Measurements from ENCODE around the gene KRTAP2-4.
"Not testable (repeated sequence)": the region's sequence is repeated elsewhere in the genome, so short reads cannot be mapped to it uniquely, and the experiment has no call there.

The KRTAP2-4 gene

GRCh38 chr17:41046735-41047465 is 18.8 kb downstream of the KRTAP2-4 start, which contains the start of gene KRTAP2-1:
TSS of gene KRTAP2-1 (minus strand) at chr17:41047316. CDS start at chr17:41047267, 49 bp downstream.
- in situ Hi-C loops (cut with MboI; ENCODE audit: low pct_unique_long_range_greater_than_20kb, low sequenced_read_pairs); DNase-seq: not testable (repeated sequence)

GRCh38 chr17:41042953-41043352 is 22.7 kb downstream of the KRTAP2-4 start:
- in situ Hi-C loops (cut with MboI; ENCODE audit: low pct_unique_long_range_greater_than_20kb, low sequenced_read_pairs) = no loop called here
- DNase-seq = no peak

DNA sequence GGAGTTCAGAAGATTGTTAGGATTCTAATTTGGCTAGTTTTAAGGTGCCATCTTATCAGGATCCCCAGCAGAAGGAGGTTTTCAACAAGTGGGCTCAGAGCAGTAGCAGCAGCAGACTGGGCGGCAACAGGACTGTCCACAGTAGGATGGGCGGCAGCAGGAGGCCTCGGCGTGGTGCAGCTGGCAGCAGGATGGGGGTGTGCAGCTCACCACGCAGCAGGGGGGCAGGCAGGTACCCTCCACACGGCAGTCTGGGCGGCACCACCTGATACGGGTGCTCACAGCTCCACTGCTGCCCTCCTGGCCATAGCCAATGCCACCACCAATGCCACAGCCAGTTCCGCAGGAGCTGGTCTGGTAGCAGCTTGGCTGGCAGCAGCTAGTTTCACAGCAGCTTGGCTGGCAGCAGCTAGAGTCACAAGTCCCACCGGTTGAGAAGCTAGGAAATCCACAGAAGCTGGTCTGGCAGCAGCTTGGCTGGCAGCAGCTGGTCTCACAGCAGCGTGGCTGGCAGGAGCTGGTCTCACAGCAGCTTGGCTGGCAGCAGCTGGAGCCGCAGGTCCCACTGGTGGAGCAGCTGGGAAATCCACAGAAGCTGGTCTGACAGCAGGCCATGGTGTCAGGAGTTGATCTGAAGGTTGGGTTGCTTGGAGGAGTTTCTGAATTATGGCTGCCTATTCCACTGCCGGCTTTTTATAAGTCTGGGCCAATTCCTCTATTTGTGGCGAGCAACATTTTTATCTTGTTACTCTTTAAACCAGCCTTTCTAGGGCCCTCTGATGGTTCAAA is 24.7 kb downstream of the KRTAP2-4 start, which contains the start of gene KRTAP1-1:
KRTAP1-1 (minus strand) TSS at position 668 of the 789 bp plus-strand sequence; CDS start at position 615, 53 bp downstream.
- in situ Hi-C loops (cut with MboI; ENCODE audit: low pct_unique_long_range_greater_than_20kb, low sequenced_read_pairs); DNase-seq: not testable (repeated sequence)

GRCh38 chr17:41037853-41038350 is 27.8 kb downstream of the KRTAP2-4 start:
- in situ Hi-C loops (cut with MboI; ENCODE audit: low pct_unique_long_range_greater_than_20kb, low sequenced_read_pairs) = no loop called here
- DNase-seq = no peak

DNA sequence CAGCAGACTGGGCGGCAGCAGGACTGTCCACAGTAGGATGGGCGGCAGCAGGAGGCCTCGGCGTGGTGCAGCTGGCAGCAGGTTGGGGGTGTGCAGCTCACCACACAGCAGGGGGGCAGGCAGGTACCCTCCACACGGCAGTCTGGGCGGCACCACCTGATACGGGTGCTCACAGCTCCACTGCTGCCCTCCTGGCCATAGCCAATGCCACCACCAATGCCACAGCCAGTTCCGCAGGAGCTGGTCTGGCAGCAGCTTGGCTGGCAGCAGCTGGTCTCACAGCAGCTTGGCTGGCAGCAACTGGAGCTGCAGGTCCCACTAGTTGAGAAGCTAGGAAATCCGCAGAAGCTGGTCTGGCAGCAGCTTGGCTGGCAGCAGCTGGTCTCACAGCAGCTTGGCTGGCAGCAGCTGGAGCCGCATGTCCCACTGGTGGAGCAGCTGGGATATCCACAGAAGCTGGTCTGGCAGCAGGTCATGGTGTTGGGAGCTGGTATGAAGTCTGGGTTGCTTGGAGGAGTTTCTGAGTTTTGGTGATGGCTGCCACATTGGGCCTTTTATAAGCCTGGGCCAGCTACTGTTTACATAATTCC is 31.2 kb downstream of the KRTAP2-4 start, which contains the start of gene KRTAP1-3:
KRTAP1-3 (minus strand) TSS at position 529 of the 590 bp plus-strand sequence; CDS start at position 476, 53 bp downstream.
- in situ Hi-C loops (cut with MboI; ENCODE audit: low pct_unique_long_range_greater_than_20kb, low sequenced_read_pairs); DNase-seq: not testable (repeated sequence)

DNA sequence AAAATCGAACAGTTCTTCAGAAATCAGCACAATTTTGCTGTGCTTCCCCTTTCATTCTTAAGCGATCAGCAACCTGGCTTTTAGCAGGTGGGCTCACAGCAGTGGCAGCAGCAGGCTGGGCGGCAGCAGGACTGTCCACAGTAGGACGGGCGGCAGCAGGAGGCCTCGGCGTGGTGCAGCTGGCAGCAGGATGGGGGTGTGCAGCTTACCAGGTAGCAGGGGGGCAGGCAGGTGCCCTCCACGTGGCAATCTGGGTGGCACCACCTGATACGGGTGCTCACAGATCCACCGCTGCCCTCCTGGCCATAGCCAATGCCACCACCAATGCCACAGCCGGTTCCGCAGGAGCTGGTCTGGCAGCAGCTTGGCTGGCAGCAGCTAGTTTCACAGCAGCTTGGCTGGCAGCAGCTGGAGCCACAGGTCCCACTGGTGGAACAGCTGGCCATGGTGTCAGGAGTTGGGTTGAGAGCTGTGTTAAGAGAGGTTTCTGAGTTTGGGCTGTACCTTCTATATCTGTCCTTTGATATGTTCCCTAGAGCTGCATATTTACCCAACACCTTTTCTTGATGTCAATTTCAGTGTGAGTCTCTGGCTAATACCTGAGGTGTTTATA is 35.9 kb downstream of the KRTAP2-4 start, which contains the start of gene KRTAP1-4:
KRTAP1-4 (minus strand) TSS at position 563 of the 613 bp plus-strand sequence; CDS start at position 446, 117 bp downstream.
- DNase-seq = no peak
- in situ Hi-C loops (cut with MboI; ENCODE audit: low pct_unique_long_range_greater_than_20kb, low sequenced_read_pairs) = no loop called here

GRCh38 chr17:41026715-41027471 is 38.8 kb downstream of the KRTAP2-4 start, which contains the start of gene KRTAP1-5:
TSS of gene KRTAP1-5 (minus strand) at chr17:41027208. CDS start at chr17:41027155, 53 bp downstream.
- in situ Hi-C loops (cut with MboI; ENCODE audit: low pct_unique_long_range_greater_than_20kb, low sequenced_read_pairs) = no loop called here
- no peak for DNase-seq

DNA sequence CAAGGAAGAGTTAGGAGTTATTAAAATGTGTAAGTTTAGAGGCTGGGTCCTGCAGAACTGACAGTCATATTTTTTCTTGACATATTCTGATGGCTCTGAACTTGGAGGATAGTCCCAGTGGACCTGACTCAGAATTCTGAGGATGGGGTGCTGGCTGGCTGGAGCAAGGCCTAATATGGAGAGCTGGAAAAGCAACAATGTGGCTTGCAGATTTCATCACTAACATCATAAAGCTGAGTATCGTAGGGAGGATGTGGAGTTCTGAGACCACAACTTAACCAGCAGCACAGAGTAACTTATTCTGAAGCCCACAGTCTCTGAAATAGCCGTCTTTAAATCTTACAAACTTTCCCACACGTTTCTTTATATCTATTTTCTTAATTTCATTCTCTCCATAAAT is 41.0 kb downstream of the KRTAP2-4 start:
- no peak for DNase-seq
- in situ Hi-C loops (cut with MboI; ENCODE audit: low pct_unique_long_range_greater_than_20kb, low sequenced_read_pairs) = no loop called here

DNA sequence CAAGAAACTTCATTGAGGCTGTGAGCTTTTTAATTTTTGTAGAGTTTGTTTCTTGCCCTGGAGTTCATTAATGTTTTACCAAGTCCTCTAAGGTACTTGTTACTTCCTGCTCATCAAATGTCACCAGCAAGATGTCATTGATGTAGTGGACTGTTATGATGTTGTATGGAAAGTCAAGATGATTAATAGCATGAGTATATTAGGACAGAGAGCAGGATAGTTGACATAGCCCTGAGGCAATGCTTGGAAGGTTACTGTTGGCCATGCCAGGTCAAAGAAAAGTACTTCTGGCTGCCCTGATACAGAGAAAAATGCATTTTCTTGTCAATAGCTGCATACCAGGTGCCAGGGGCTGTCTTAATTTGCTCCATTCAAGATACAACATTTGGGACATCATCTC is 45.3 kb downstream of the KRTAP2-4 start:
- in situ Hi-C loops (cut with MboI; ENCODE audit: low pct_unique_long_range_greater_than_20kb, low sequenced_read_pairs) = no loop called here
- no peak for DNase-seq

GRCh38 chr17:41019415-41019814 is 46.3 kb downstream of the KRTAP2-4 start:
- in situ Hi-C loops (cut with MboI; ENCODE audit: low pct_unique_long_range_greater_than_20kb, low sequenced_read_pairs) = no loop called here
- no peak for DNase-seq

DNA sequence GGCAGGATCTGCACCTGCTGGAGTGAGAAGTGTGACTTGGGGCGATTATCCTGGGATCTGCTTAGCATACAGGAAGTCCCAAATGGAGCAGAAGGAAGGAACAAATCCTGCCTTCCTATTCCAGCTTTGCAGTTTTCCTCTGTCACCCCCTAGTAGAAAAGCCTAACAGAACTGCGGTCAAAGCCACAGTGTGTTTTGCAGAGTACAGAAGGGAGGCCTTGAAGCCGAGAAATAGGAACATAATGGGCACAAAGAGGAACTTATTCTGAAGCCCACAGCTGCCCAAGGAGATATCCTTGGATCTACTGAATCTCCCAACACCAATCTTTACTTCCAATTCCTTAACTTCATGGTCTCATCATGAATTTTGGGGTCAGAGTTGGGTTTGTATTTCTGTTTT is 47.1 kb downstream of the KRTAP2-4 start:
- in situ Hi-C loops (cut with MboI; ENCODE audit: low pct_unique_long_range_greater_than_20kb, low sequenced_read_pairs) = no loop called here
- no peak for DNase-seq

DNA sequence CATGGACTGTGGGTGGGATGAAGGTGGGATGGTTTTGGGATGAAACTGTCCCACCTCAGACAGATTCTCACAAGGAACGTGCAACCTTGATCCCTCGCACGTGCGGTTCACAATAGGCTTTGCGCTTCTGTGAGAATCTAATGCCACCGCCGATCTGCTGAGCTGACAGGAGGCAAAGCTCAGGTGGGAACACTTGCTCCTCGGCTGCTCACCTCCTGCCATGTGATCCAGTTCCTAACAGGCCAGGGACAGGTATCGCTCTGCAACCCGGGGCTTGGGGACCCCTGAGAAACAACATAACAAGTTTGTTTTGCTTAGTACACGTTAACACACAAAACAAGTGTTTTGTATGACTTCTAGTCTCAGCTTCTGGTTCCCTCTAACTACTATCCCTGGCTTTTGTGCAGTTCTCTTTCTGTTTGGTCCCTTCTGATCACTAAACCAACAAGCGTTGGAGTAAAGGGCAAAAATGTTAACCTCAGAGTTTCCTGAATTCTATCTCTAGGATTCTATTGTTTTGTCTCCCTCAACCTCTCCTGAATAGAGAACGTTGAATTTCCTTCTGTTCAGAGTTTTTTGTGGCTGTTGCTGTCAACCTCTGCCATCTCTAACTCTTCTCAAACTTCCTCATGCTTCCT is 49.0 kb downstream of the KRTAP2-4 start:
- in situ Hi-C loops (cut with MboI; ENCODE audit: low pct_unique_long_range_greater_than_20kb, low sequenced_read_pairs) = no loop called here
- no peak for DNase-seq

- in situ Hi-C loops (cut with MboI; ENCODE audit: low pct_unique_long_range_greater_than_20kb, low sequenced_read_pairs) = no loop called here
- no peak for DNase-seq
These were observed 50.2 kb downstream of the KRTAP2-4 start for GRCh38 chr17:41015454-41015853.

Data from KBM-7 (cell line).